Neuronal stem cell (in vitro differentiated cells): ENCODE measurements around the gene ANKRD33.

Source experiments
- DNase-seq: peaks from one replicate; pipeline ENCODE4 v3.0.0-alpha.2; 2013; ENCODE audit warnings: low spot score
- H2AFZ ChIP-seq: one replicate; pipeline ENCODE4 v1.6.1; 2013; ENCODE audit warnings: mild to moderate bottlenecking, low read length, inconsistent platforms
- H2AK5ac ChIP-seq: 2 replicates; pipeline ENCODE4 v1.6.1; 2013; ENCODE audit warnings: low read depth, mild to moderate bottlenecking, inconsistent platforms, low read length, moderate library complexity, mixed read lengths
- H2BK120ac ChIP-seq: 2 replicates; pipeline ENCODE4 v1.6.1; 2013; ENCODE audit warnings: low read depth, mild to moderate bottlenecking, inconsistent platforms, low read length, moderate library complexity, mixed read lengths
- H2BK12ac ChIP-seq: one replicate; pipeline ENCODE4 v1.6.1; 2013; ENCODE audit warnings: low read length, inconsistent platforms
- H2BK15ac ChIP-seq: 2 replicates; pipeline ENCODE4 v1.6.1; 2013; ENCODE audit warnings: mild to moderate bottlenecking, low read length, inconsistent platforms, mixed read lengths
- H2BK5ac ChIP-seq: one replicate; pipeline ENCODE4 v1.6.1; 2013; ENCODE audit warnings: inconsistent platforms, mild to moderate bottlenecking, low read length, moderate library complexity
- H3K14ac ChIP-seq: one replicate; pipeline ENCODE4 v1.6.1; 2013; ENCODE audit warnings: low read length, inconsistent platforms
- H3K18ac ChIP-seq: 2 replicates; pipeline ENCODE4 v1.6.1; 2013; ENCODE audit warnings: low read length, inconsistent platforms
- H3K23ac ChIP-seq: 2 replicates; pipeline ENCODE4 v1.6.1; 2013; ENCODE audit warnings: low read depth, mild to moderate bottlenecking, mixed read lengths, low read length, inconsistent platforms; ENCODE audit not compliant: poor library complexity
- H3K27ac ChIP-seq: replicated peaks from 3 replicates; pipeline ENCODE4 v1.5.1; 2013; ENCODE audit warnings: low read length, inconsistent platforms
- H3K27me3 ChIP-seq, 3 experiments: 2 replicates each; pipeline ENCODE4 v1.6.1; 2013; ENCODE audit warnings: low read length in 3 of 3, mild to moderate bottlenecking in 2 of 3, inconsistent platforms in 1 of 3, low read depth in 1 of 3, mixed read lengths in 1 of 3, moderate library complexity in 1 of 3; ENCODE audit not compliant: control insufficient read depth in 3 of 3, insufficient read depth in 3 of 3
- H3K36me3 ChIP-seq, 2 donors: replicated peaks in 1 of 2; 2 replicates each; pipeline ENCODE4 v1.6.1; 2013; ENCODE audit warnings: low read length in 2 of 2; ENCODE audit not compliant: control insufficient read depth in 2 of 2, insufficient read depth in 2 of 2
- H3K4ac ChIP-seq: 2 replicates; pipeline ENCODE4 v1.6.1; 2013; ENCODE audit warnings: inconsistent platforms, mild to moderate bottlenecking, low read length, moderate library complexity
- H3K4me1 ChIP-seq, 2 donors: 1 replicate in 1 of 2; 2 replicates in 1 of 2; pipeline ENCODE4 v1.6.1; 2013; ENCODE audit warnings: low read length in 2 of 2, low read depth in 1 of 2; ENCODE audit not compliant: control insufficient read depth in 2 of 2, insufficient read depth in 1 of 2
- H3K4me2 ChIP-seq: one replicate; pipeline ENCODE4 v1.6.1; 2013; ENCODE audit warnings: mild to moderate bottlenecking, low read length, inconsistent platforms; ENCODE audit not compliant: insufficient read depth, poor library complexity, severe bottlenecking
- H3K4me3 ChIP-seq, 2 donors: 2 replicates each; pipeline ENCODE4 v1.5.1; 2013; ENCODE audit warnings: low read length in 2 of 2, mild to moderate bottlenecking in 2 of 2, inconsistent platforms in 1 of 2, moderate library complexity in 1 of 2
- H3K79me1 ChIP-seq: one replicate; pipeline ENCODE4 v1.6.1; 2013; ENCODE audit warnings: low read depth, mild to moderate bottlenecking, inconsistent platforms, low read length, moderate library complexity
- H3K9ac ChIP-seq: one replicate; pipeline ENCODE4 v1.6.1; 2013; ENCODE audit warnings: mild to moderate bottlenecking, low read depth, low read length, inconsistent platforms; ENCODE audit not compliant: poor library complexity
- H3K9me3 ChIP-seq, 2 donors: replicated peaks in 1 of 2; 2 replicates each; pipeline versions ENCODE3 to v1.6.1; 2013; ENCODE audit warnings: low read length in 2 of 2, mild to moderate bottlenecking in 2 of 2, inconsistent platforms in 1 of 2, low read depth in 1 of 2, mixed read lengths in 1 of 2, moderate library complexity in 1 of 2; ENCODE audit not compliant: control insufficient read depth in 2 of 2, insufficient read depth in 1 of 2
- H4K8ac ChIP-seq: one replicate; pipeline ENCODE4 v1.6.1; 2013; ENCODE audit warnings: low read depth, mild to moderate bottlenecking, inconsistent platforms, low read length, moderate library complexity
- H4K91ac ChIP-seq: one replicate; pipeline ENCODE4 v1.6.1; 2013; ENCODE audit warnings: low read length, low read depth, mild to moderate bottlenecking, inconsistent platforms; ENCODE audit not compliant: poor library complexity
- WGBS, 2 donors: extraction: QIAGEN DNeasy Blood & Tissue Kit; methylation state at CpG; one replicate each; pipeline ENCODE4 v1.1.7; 2013; ENCODE audit warnings: missing lambda C conversion rate in 2 of 2, mixed read lengths in 1 of 2; ENCODE audit not compliant: insufficient read length in 2 of 2, insufficient replicate concordance in 1 of 2; ENCODE audit errors: extremely low coverage in 2 of 2; 5-methylcytosine and 5-hydroxymethylcytosine counted together

ANKRD33 gene

DNA sequence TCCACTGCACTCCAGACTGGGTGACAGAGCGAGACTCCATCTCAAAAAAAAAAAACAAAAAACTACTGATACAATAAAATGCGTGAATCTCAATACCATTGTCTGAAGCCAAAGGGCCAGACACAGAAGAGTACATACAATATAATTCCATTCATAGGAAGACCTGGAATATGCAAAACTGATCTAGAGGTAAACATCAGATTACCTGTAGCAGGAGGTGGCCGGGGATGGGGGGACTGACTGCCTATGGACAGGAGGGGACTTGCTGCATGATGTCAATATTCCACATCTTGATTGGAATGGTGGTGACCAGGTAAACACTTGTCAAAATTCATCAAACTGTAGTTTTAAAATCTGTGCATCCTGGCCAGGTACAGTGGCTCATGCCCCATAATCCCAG is 26.9 kb upstream of the ANKRD33 start:
- Histone ChIP-seq H3K4me2 (no peak overlapping the region), H4K91ac (no peak overlapping the region), H3K9ac (no peak overlapping the region), H3K9me3 (no peaks in the 10 kb centered on the region), H3K18ac (no peak overlapping the region), H3K4me1 (peaks cover 21 to 29% of the 10 kb centered on the region in 2 donors), H3K4ac (no peak overlapping the region), H2BK15ac (no peak overlapping the region), H3K14ac (no peak overlapping the region), H3K79me1 (no peaks in the 10 kb centered on the region), H2BK5ac (no peak overlapping the region), H2BK12ac (no peak overlapping the region), H2AK5ac (no peak overlapping the region), H2AFZ (no peak overlapping the region), H3K4me3 (no peak overlapping the region), H3K36me3 (no peaks in the 10 kb centered on the region), H4K8ac (no peak overlapping the region), H3K23ac (no peak overlapping the region), H2BK120ac (no peak overlapping the region), H3K27ac (no peak overlapping the region), H3K27me3 (peaks cover 0 to 5% (median 0%) of the 10 kb centered on the region in 3 experiments)
- WGBS, 2 donors = no CpG with 5 or more reads among the region's 3 CpGs
- DNase-seq = no peak

DNA sequence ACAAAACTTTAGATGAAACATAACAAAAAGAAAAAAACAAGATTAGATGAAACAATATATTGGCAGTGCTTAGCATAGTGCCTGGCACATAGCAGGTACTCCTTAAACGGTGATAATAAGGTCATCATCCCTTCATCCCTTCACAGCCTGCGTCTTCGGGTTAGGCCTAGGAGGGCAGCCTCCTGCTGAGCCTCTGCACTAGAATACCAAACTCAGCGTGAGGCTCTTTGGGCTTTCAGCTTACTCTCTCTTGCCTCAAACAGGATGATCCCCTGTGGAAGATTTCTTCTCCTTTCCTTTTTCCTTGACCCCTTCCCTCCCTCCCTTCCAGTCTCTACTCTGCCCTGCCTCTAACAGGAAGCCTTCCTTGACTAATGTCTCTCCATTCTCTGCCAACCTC is 25.0 kb upstream of the ANKRD33 start:
- H3K4ac ChIP-seq = no peak overlapping the region
- peak overlapping the region; percentile 65 for H3K27ac ChIP-seq
- no peak overlapping the region for H2AK5ac ChIP-seq
- H3K23ac ChIP-seq = no peak overlapping the region
- peaks cover 28 to 31% of the 10 kb centered on the region in 2 donors for H3K4me1 ChIP-seq
- peak overlapping the region; percentile 91 for H3K18ac ChIP-seq
- no peaks in the 10 kb centered on the region for H3K36me3 ChIP-seq
- no peak overlapping the region for H2BK12ac ChIP-seq
- H3K4me3 ChIP-seq = peak overlapping the region in 1 of 2 donors; percentile 50
- H3K14ac ChIP-seq = no peak overlapping the region
- H3K27me3 ChIP-seq = peaks cover 0 to 10% (median 0%) of the 10 kb centered on the region in 3 experiments
- no peak overlapping the region for H3K9ac ChIP-seq
- peak overlapping the region; percentile 89 for H2AFZ ChIP-seq
- no peak for DNase-seq
- no peaks in the 10 kb centered on the region for H3K79me1 ChIP-seq
- no peak overlapping the region for H2BK120ac ChIP-seq
- no peak overlapping the region for H4K91ac ChIP-seq
- H4K8ac ChIP-seq = no peak overlapping the region
- no peak overlapping the region for H2BK15ac ChIP-seq
- no peak overlapping the region for H2BK5ac ChIP-seq
- no CpG with 5 or more reads among the region's 4 CpGs for WGBS, 2 donors
- H3K4me2 ChIP-seq = peak overlapping the region; percentile 78
- H3K9me3 ChIP-seq = peaks cover 0 to 2% of the 10 kb centered on the region in 2 donors

DNA sequence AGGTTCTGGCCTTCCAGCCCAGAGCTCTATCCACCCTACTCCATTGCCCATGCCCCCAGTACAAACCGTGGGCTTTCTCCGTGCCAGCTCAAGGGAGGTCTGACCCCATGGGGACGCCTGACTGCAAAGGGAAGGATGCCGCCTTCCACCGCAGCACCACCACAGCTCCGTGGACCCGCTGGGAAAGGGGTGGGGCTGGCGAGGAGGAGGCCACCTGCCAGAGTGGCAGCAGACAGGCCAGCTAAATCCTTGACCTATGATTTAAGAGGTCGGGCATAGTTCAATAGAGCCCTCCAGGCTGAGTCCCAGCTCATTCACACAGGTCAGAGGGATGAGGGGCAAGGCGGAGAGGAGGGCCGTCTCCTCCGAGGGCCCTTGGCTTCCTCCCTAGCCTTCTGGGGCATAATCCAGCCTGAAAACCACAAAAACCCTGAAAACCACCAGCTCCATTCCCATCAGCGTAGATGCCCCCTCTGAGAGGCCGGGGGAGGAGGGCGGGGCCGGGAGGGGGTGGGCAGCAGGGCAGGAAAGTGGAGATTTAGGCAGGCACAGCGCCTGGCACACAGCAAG is 24.5 kb upstream of the ANKRD33 start:
- Histone ChIP-seq H2BK12ac (no peak overlapping the region), H3K4me1 (peaks cover 29 to 31% of the 10 kb centered on the region in 2 donors), H3K27me3 (peaks cover 0 to 15% (median 0%) of the 10 kb centered on the region in 3 experiments), H3K4me3 (peak overlapping the region in 1 of 2 donors; percentile 50), H3K79me1 (no peaks in the 10 kb centered on the region), H3K14ac (no peak overlapping the region), H3K9ac (peak overlapping the region; percentile 38), H3K9me3 (peaks cover 0 to 2% of the 10 kb centered on the region in 2 donors), H2AK5ac (no peak overlapping the region), H3K4me2 (peak overlapping the region; percentile 78), H2AFZ (peak overlapping the region; percentile 89), H3K23ac (no peak overlapping the region), H3K4ac (no peak overlapping the region), H2BK120ac (no peak overlapping the region), H4K91ac (no peak overlapping the region), H4K8ac (no peak overlapping the region), H2BK5ac (no peak overlapping the region), H3K36me3 (no peaks in the 10 kb centered on the region), H3K18ac (peak overlapping the region; percentile 91), H3K27ac (peak overlapping the region; percentile 65), H2BK15ac (no peak overlapping the region)
- WGBS, 2 donors = no CpG with 5 or more reads among the region's 17 CpGs
- DNase-seq = peak; percentile 58

DNA sequence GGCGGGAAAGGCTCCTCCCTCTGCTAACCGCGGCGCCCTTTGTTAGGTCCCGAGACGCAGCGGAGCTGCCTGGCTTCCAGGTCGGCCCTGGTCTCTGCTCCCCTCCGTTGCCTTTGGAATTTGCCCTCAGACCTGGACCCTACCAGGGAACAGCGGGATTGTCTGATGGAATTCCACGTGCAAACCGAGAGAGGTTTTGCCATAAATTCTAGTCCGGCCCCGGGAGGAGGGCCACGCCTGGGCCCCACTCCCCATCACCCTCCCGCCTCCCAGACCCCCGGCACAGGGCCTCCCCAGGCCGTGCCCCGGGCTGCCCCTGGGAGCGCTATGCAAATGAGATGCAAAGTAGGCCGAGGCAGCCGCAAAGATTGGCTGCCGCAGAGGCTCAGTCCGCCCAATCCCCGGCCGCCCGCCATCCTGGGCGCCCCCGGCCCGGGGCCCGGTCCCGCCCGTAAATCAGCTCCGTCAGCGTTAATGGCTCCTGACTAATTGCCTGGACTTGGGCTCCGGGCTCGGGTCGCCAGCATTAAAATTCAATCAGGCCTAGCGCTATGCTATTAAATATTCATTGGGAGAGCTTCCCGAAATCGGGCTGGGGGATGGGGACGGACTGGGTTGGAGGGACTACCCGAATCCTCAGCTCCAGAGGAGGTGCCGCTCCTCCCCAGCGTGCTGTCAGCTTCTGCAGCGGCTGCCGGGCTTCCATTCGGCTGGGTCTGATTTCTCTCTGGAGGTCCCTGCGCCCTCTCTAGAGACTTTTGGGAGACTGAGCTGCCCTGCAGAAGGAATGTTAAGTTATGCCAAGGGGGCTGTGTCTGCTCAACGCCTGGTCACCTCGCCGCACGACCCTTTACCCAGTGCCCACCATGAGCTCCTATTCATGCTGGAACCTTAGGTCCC is 23.7 kb upstream of the ANKRD33 start:
- Histone ChIP-seq H3K4me3 (peak overlapping the region; percentile 50 to 70), H3K4me1 (peaks cover 31 to 38% of the 10 kb centered on the region in 2 donors), H3K27ac (peak overlapping the region; percentile 65), H3K79me1 (no peaks in the 10 kb centered on the region), H3K18ac (peak overlapping the region; percentile 91), H3K27me3 (peaks cover 0 to 22% (median 0%) of the 10 kb centered on the region in 3 experiments), H2BK120ac (no peak overlapping the region), H4K91ac (no peak overlapping the region), H3K4ac (no peak overlapping the region), H3K9me3 (peaks cover 0 to 2% of the 10 kb centered on the region in 2 donors), H2BK15ac (peak overlapping the region; percentile 90), H2AK5ac (no peak overlapping the region), H2BK5ac (no peak overlapping the region), H4K8ac (peak overlapping the region; percentile 53), H2AFZ (peak overlapping the region; percentile 89), H3K14ac (peak overlapping the region; percentile 42), H2BK12ac (no peak overlapping the region), H3K23ac (no peak overlapping the region), H3K36me3 (no peaks in the 10 kb centered on the region), H3K4me2 (peak overlapping the region; percentile 78), H3K9ac (peak overlapping the region; percentile 1)
- no CpG with 5 or more reads among the region's 53 CpGs for WGBS, 2 donors
- DNase-seq = peak; percentile 79
